ENCODE results near the gene AP4B1. TPM values are rescaled to one million over a fixed set of nuclear protein-coding genes. Genes with fewer than 3 reads are reported as not detected.

Gene AP4B1
- polyA plus RNA-seq, 1 donor from 2014 or later: 178 TPM

GRCh38 chr1:113935176-113935575 is 30.6 kb upstream of the AP4B1 start:
- Histone ChIP-seq H3K36me3 (ENCODE audit: insufficient read depth, low read length) (no peaks in the 10 kb centered on the region), H3K79me2 (replicated peaks; ENCODE audit: insufficient read depth, low read length) (peaks cover 84% of the 10 kb centered on the region), H4K20me1 (ENCODE audit: insufficient read depth) (no peaks in the 10 kb centered on the region), H2AFZ (ENCODE audit: low read depth, low read length) (no peak overlapping the region), H3K9ac (ENCODE audit: low read length) (no peak overlapping the region), H3K4me3 (ENCODE audit: low read length) (no peak overlapping the region), H3K27ac (ENCODE audit: low read length) (no peak overlapping the region), H3K9me2 (ENCODE audit: insufficient read depth, low read length) (no peaks in the 10 kb centered on the region), H3F3A (ENCODE audit: insufficient read depth, low read length, poor library complexity, severe bottlenecking) (peaks cover 6% of the 10 kb centered on the region), H3K27me3 (ENCODE audit: insufficient read depth, low read depth, low read length) (no peaks in the 10 kb centered on the region), H3K9me3 (ENCODE audit: low read length) (no peaks in the 10 kb centered on the region), H3K4me2 (ENCODE audit: low read length) (no peak overlapping the region)
- TF ChIP-seq EP300 (conservative IDR thresholded peaks at IDR 0.05; ENCODE audit: poor library complexity, severe bottlenecking) (no peak), EZH2 (IDR thresholded peaks at IDR 0.05; ENCODE audit: borderline replicate concordance, insufficient read depth, low read length, poor library complexity, severe bottlenecking) (no peak), TAF1 (IDR thresholded peaks at IDR 0.05; ENCODE audit: low read depth) (no peak), SMC3 (conservative IDR thresholded peaks at IDR 0.05; ENCODE audit: poor library complexity) (no peak), MXI1 (conservative IDR thresholded peaks at IDR 0.05; ENCODE audit: poor library complexity, severe bottlenecking) (no peak), CTCF (IDR thresholded peaks at IDR 0.05; ENCODE audit: poor library complexity, severe bottlenecking) (no peak), POLR2AphosphoS5 (IDR thresholded peaks at IDR 0.05) (no peak), RAD21 (conservative IDR thresholded peaks at IDR 0.05) (no peak)
- TF ChIP-seq, protein P1, sequence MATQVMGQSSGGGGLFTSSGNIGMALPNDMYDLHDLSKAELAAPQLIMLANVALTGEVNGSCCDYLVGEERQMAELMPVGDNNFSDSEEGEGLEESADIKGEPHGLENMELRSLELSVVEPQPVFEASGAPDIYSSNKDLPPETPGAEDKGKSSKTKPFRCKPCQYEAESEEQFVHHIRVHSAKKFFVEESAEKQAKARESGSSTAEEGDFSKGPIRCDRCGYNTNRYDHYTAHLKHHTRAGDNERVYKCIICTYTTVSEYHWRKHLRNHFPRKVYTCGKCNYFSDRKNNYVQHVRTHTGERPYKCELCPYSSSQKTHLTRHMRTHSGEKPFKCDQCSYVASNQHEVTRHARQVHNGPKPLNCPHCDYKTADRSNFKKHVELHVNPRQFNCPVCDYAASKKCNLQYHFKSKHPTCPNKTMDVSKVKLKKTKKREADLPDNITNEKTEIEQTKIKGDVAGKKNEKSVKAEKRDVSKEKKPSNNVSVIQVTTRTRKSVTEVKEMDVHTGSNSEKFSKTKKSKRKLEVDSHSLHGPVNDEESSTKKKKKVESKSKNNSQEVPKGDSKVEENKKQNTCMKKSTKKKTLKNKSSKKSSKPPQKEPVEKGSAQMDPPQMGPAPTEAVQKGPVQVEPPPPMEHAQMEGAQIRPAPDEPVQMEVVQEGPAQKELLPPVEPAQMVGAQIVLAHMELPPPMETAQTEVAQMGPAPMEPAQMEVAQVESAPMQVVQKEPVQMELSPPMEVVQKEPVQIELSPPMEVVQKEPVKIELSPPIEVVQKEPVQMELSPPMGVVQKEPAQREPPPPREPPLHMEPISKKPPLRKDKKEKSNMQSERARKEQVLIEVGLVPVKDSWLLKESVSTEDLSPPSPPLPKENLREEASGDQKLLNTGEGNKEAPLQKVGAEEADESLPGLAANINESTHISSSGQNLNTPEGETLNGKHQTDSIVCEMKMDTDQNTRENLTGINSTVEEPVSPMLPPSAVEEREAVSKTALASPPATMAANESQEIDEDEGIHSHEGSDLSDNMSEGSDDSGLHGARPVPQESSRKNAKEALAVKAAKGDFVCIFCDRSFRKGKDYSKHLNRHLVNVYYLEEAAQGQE (IDR thresholded peaks at IDR 0.05; ENCODE audit: borderline replicate concordance): no peak

DNA sequence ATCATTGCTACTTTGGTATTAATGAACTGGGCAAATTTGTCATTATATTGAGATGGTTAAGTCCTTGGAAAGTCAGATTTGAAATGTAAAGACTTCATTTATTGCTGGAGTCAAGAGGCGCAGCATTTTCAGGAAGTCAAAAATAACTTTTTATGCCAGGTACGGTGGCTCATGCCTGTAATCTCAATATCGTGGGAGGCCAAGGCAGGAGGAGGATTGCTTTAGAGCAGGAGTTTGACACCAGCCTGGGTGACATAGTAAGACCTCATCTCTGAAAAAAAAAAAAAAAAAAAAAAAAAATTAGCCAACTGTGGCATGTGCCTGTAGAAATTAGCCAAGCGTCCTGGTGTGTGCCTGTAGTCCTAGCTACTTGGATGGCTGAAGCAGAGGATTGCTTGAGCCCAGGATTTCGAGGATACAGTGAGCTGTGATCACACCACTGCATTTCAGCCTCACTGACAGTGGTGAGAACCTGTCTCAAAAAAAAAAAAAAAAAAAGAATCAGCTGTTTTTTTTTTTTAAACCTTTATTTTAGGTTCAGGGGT is 30.0 kb upstream of the AP4B1 start:
- Histone ChIP-seq H3K27me3 (ENCODE audit: insufficient read depth, low read depth, low read length) (no peaks in the 10 kb centered on the region), H4K20me1 (ENCODE audit: insufficient read depth) (no peaks in the 10 kb centered on the region), H3K9ac (ENCODE audit: low read length) (no peak overlapping the region), H3K9me3 (ENCODE audit: low read length) (no peaks in the 10 kb centered on the region), H3K4me2 (ENCODE audit: low read length) (no peak overlapping the region), H3K79me2 (replicated peaks; ENCODE audit: insufficient read depth, low read length) (peaks cover 84% of the 10 kb centered on the region), H3K4me3 (ENCODE audit: low read length) (no peak overlapping the region), H3K27ac (ENCODE audit: low read length) (no peak overlapping the region), H3F3A (ENCODE audit: insufficient read depth, low read length, poor library complexity, severe bottlenecking) (peaks cover 6% of the 10 kb centered on the region), H3K9me2 (ENCODE audit: insufficient read depth, low read length) (no peaks in the 10 kb centered on the region), H3K36me3 (ENCODE audit: insufficient read depth, low read length) (no peaks in the 10 kb centered on the region), H2AFZ (ENCODE audit: low read depth, low read length) (no peak overlapping the region)
- TF ChIP-seq TAF1 (IDR thresholded peaks at IDR 0.05; ENCODE audit: low read depth) (no peak), EZH2 (IDR thresholded peaks at IDR 0.05; ENCODE audit: borderline replicate concordance, insufficient read depth, low read length, poor library complexity, severe bottlenecking) (no peak), RAD21 (conservative IDR thresholded peaks at IDR 0.05) (no peak), MXI1 (conservative IDR thresholded peaks at IDR 0.05; ENCODE audit: poor library complexity, severe bottlenecking) (no peak), POLR2AphosphoS5 (IDR thresholded peaks at IDR 0.05) (no peak), CTCF (IDR thresholded peaks at IDR 0.05; ENCODE audit: poor library complexity, severe bottlenecking) (no peak), EP300 (conservative IDR thresholded peaks at IDR 0.05; ENCODE audit: poor library complexity, severe bottlenecking) (no peak), SMC3 (conservative IDR thresholded peaks at IDR 0.05; ENCODE audit: poor library complexity) (no peak)
- TF ChIP-seq, protein P1 (IDR thresholded peaks at IDR 0.05; ENCODE audit: borderline replicate concordance): no peak

Measured in neural cell (in vitro differentiated cells).